Caco-2 (cell line): Measurements from ENCODE around the gene POLD1. TPM values are rescaled to one million over a fixed set of nuclear protein-coding genes. Genes with fewer than 3 reads are reported as not detected.

Source experiments
- BruUV-seq: library from RNA; stranded (reverse); fragments of 400-500 nt; replicated peaks from 2 replicates; lab custom pipeline; 2021; lab: Mats Ljungman, UMichigan
- CTCF ChIA-PET: fragments of 300-600 bp; sonication (Branson Sonifier 250); formaldehyde crosslinking; loops from one replicate; lab custom pipeline; 2022; ENCODE audit warnings: antibody characterized with exemption; lab: Charles Lee
- POLR2A ChIA-PET: fragments of 300-600 bp; sonication (Branson Sonifier 250); formaldehyde crosslinking; loops from one replicate; lab custom pipeline; 2022; ENCODE audit warnings: antibody characterized with exemption; lab: Charles Lee
- DNase-seq, 2 experiments: peaks; one replicate each; pipeline versions ENCODE4 v3.0.0 to v3.0.0-alpha.2; 2020 to 2022
- H3K27me3 ChIP-seq: replicated peaks from 2 replicates; pipeline ENCODE4 v1.6.0; 2011; ENCODE audit warnings: low read length; ENCODE audit not compliant: control insufficient read depth, insufficient read depth
- H3K36me3 ChIP-seq: 2 replicates; pipeline ENCODE4 v1.5.1; 2011; ENCODE audit warnings: low read length; ENCODE audit not compliant: control insufficient read depth, insufficient read depth
- H3K4me1 ChIP-seq: fragments of 250-450 bp; sonication (Bioruptor Pico); 2 replicates; pipeline ENCODE4 v1.5.1; 2020; ENCODE audit warnings: mild to moderate bottlenecking
- H3K4me3 ChIP-seq: 2 replicates; pipeline ENCODE4 v1.5.1; 2011; ENCODE audit warnings: low read depth, mild to moderate bottlenecking, control low read depth, low read length
- H3K9me3 ChIP-seq: fragments of 250-450 bp; sonication (Bioruptor Pico); 2 replicates; pipeline ENCODE4 v1.5.1; 2020; ENCODE audit warnings: mild to moderate bottlenecking, moderate library complexity
- H3K27ac Mint-ChIP-seq: one replicate; pipeline ENCODE4 v1.8.0; 2022; ENCODE audit warnings: mixed read lengths; ENCODE audit not compliant: unreplicated experiment
- H3K27me3 Mint-ChIP-seq: one replicate; pipeline ENCODE4 v1.8.0; 2022; ENCODE audit warnings: mixed read lengths; ENCODE audit not compliant: insufficient read depth, unreplicated experiment
- H3K36me3 Mint-ChIP-seq: one replicate; pipeline ENCODE4 v1.8.0; 2022; ENCODE audit warnings: mild to moderate bottlenecking, mixed read lengths; ENCODE audit not compliant: insufficient read depth, unreplicated experiment
- H3K4me1 Mint-ChIP-seq: one replicate; pipeline ENCODE4 v1.8.0; 2022; ENCODE audit warnings: low read depth, mixed read lengths; ENCODE audit not compliant: unreplicated experiment
- H3K4me3 Mint-ChIP-seq: one replicate; pipeline ENCODE4 v1.8.0; 2022; ENCODE audit warnings: mild to moderate bottlenecking, moderate library complexity, mixed read lengths; ENCODE audit not compliant: unreplicated experiment
- H3K9me3 Mint-ChIP-seq: one replicate; pipeline ENCODE4 v1.8.0; 2022; ENCODE audit warnings: mixed read lengths; ENCODE audit not compliant: unreplicated experiment
- CTCF ChIP-seq, 2 experiments: fragments of 200-600 bp in 1 of 2; IDR thresholded peaks; 1 replicate in 1 of 2; 2 replicates in 1 of 2; pipeline versions ENCODE4 v1.5.1 to v1.8.0; 2011 to 2022; ENCODE audit warnings: antibody characterized with exemption in 1 of 2, control low read depth in 1 of 2, inconsistent platforms in 1 of 2, low read depth in 1 of 2, low read length in 1 of 2, mild to moderate bottlenecking in 1 of 2, moderate library complexity in 1 of 2; ENCODE audit not compliant: insufficient read depth in 1 of 2, severe bottlenecking in 1 of 2, unreplicated experiment in 1 of 2
- intact Hi-C: fragments of 100-400 bp; cut with micrococcal nuclease; formaldehyde crosslinking; loops from one replicate; pipeline ENCODE4 v1.10.0; 2022; ENCODE audit not compliant: unreplicated experiment
- total RNA-seq: library from RNA; stranded (reverse); gene quantifications from 2 replicates; pipeline ENCODE4 v1.2.3, GENCODE V29; 2022

POLD1 gene
- total RNA-seq, 1 experiment from 2014 or later = 128 TPM

- no peak for DNase-seq
- no peaks in the 10 kb centered on the region for H3K27me3 Mint-ChIP-seq
- Histone ChIP-seq H3K27me3 (no peaks in the 10 kb centered on the region), H3K4me3 (no peak overlapping the region), H3K4me1 (peaks cover 28% of the 10 kb centered on the region), H3K36me3 (no peaks in the 10 kb centered on the region), H3K9me3 (no peaks in the 10 kb centered on the region)
- H3K4me1 Mint-ChIP-seq = peaks cover 7% of the 10 kb centered on the region
- BruUV-seq = no TSS peak
- peak overlapping the region; percentile 19 for H3K27ac Mint-ChIP-seq
- ChIA-PET POLR2A (no interaction called here), CTCF (interaction anchor here (1.0 to 2.9 kb wide), 2 partner anchors 96 to 107 kb away, joined by 4 to 18 read pairs; no protein-coding TSS in a partner anchor)
- no peaks in the 10 kb centered on the region for H3K36me3 Mint-ChIP-seq
- TF ChIP-seq CTCF (IDR thresholded peaks at IDR 0.05; ENCODE audit: insufficient read depth in 1 of 2, low read depth in 1 of 2, low read length in 1 of 2, severe bottlenecking in 1 of 2, unreplicated experiment in 1 of 2) = no peak
- intact Hi-C loops = no loop called here
- H3K9me3 Mint-ChIP-seq = no peaks in the 10 kb centered on the region
- no peak overlapping the region for H3K4me3 Mint-ChIP-seq
Observed at GRCh38 chr19:50464348-50464747, 80.2 kb downstream of the POLD1 start.

GRCh38 chr19:50465000-50465399, 80.9 kb downstream of the POLD1 start:
- H3K4me1 ChIP-seq = peaks cover 24% of the 10 kb centered on the region
- Mint-ChIP-seq H3K27me3 (no peaks in the 10 kb centered on the region), H3K9me3 (no peaks in the 10 kb centered on the region), H3K4me1 (peaks cover 7% of the 10 kb centered on the region), H3K4me3 (no peak overlapping the region), H3K36me3 (no peaks in the 10 kb centered on the region), H3K27ac (peak overlapping the region; percentile 19)
- H3K9me3 ChIP-seq = no peaks in the 10 kb centered on the region
- ChIA-PET POLR2A (no interaction called here), CTCF (interaction anchor here (1.0 to 2.9 kb wide), 2 partner anchors 96 to 108 kb away, joined by 4 to 18 read pairs; no protein-coding TSS in a partner anchor)
- H3K36me3 ChIP-seq = no peaks in the 10 kb centered on the region
- H3K27me3 ChIP-seq = no peaks in the 10 kb centered on the region
- H3K4me3 ChIP-seq = no peak overlapping the region
- no peak for TF ChIP-seq CTCF (IDR thresholded peaks at IDR 0.05; ENCODE audit: insufficient read depth in 1 of 2, low read depth in 1 of 2, low read length in 1 of 2, severe bottlenecking in 1 of 2, unreplicated experiment in 1 of 2)
- BruUV-seq = no TSS peak
- intact Hi-C loops = no loop called here
- DNase-seq = no peak

GRCh38 chr19:50465986-50466705, 82.0 kb downstream of the POLD1 start:
- Mint-ChIP-seq H3K9me3 (no peaks in the 10 kb centered on the region), H3K4me1 (peaks cover 5% of the 10 kb centered on the region), H3K36me3 (no peaks in the 10 kb centered on the region), H3K4me3 (no peak overlapping the region), H3K27ac (no peak overlapping the region), H3K27me3 (no peaks in the 10 kb centered on the region)
- intact Hi-C loops = no loop called here
- ChIA-PET POLR2A (no interaction called here), CTCF (interaction anchor here (0.6 to 2.9 kb wide), 4 partner anchors 13 to 261 kb away, joined by 3 to 18 read pairs (median 4); no protein-coding TSS in a partner anchor)
- Histone ChIP-seq H3K9me3 (no peaks in the 10 kb centered on the region), H3K4me1 (peaks cover 12% of the 10 kb centered on the region), H3K27me3 (no peaks in the 10 kb centered on the region), H3K36me3 (no peaks in the 10 kb centered on the region), H3K4me3 (no peak overlapping the region)
- peak in 1 of 2 experiments; percentile 57 for DNase-seq
- TF ChIP-seq CTCF (IDR thresholded peaks at IDR 0.05; ENCODE audit: insufficient read depth in 1 of 2, low read depth in 1 of 2, low read length in 1 of 2, severe bottlenecking in 1 of 2, unreplicated experiment in 1 of 2) = peak; percentile 42 to 54
- no TSS peak for BruUV-seq
